SHP77 treated with DMSO at 0.1 percent for 48 hours (cell line): ENCODE results near the gene CAVIN3.

ENCODE experiments used
- DNase-seq: peaks from one replicate; lab custom pipeline; 2025; lab: John Stamatoyannopoulos, UW

The CAVIN3 gene

GRCh38 chr11:6270584-6271246 is 49.6 kb downstream of the CAVIN3 start:
- DNase-seq: no peak

- DNase-seq: no peak
Observed at GRCh38 chr11:6269994-6270393, 50.3 kb downstream of the CAVIN3 start.
